GM23338 (cell line): ENCODE measurements around the gene HMHB1. TPM values are rescaled to one million over a fixed set of nuclear protein-coding genes. Genes with fewer than 3 reads are reported as not detected.

Experiments used
- ATAC-seq: fragments of 200-7000 bp; cut with Tn5 transposase; 3 replicates; pipeline ENCODE4 v1.9.1; 2020
- DNase-seq: peaks from one replicate; pipeline ENCODE4 v3.0.0-alpha.2; 2015; ENCODE audit warnings: low spot score
- H2AFZ ChIP-seq: fragments of 200-600 bp; sonication (generic); 2 replicates; pipeline ENCODE4 v1.8.0; 2016; ENCODE audit warnings: antibody characterized with exemption, mild to moderate bottlenecking, moderate library complexity
- H3F3A ChIP-seq: fragments of 200-600 bp; sonication (generic); replicated peaks from 2 replicates; pipeline ENCODE4 v1.8.0; 2017; ENCODE audit warnings: antibody characterized with exemption, mixed run types, low read depth
- H3K27ac ChIP-seq: fragments of 200-600 bp; sonication (generic); 2 replicates; pipeline ENCODE4 v1.6.1; 2016; ENCODE audit warnings: low read depth
- H3K27me3 ChIP-seq: fragments of 200-600 bp; sonication (generic); 2 replicates; pipeline ENCODE4 v1.8.0; 2016; ENCODE audit warnings: mild to moderate bottlenecking, mixed run types, moderate library complexity; ENCODE audit not compliant: insufficient read depth
- H3K36me3 ChIP-seq: fragments of 200-600 bp; sonication (generic); 2 replicates; pipeline ENCODE4 v1.8.0; 2016; ENCODE audit warnings: mild to moderate bottlenecking; ENCODE audit not compliant: insufficient read depth
- H3K4me1 ChIP-seq: fragments of 200-600 bp; sonication (generic); 2 replicates; pipeline ENCODE4 v1.8.0; 2016; ENCODE audit warnings: mild to moderate bottlenecking, moderate library complexity; ENCODE audit not compliant: insufficient read depth
- H3K4me2 ChIP-seq: fragments of 200-600 bp; sonication (generic); 2 replicates; pipeline ENCODE4 v1.7.1; 2017; ENCODE audit warnings: mixed run types
- H3K4me3 ChIP-seq: fragments of 200-600 bp; sonication (generic); 2 replicates; pipeline ENCODE4 v1.6.1; 2016; ENCODE audit warnings: mixed run types
- H3K79me2 ChIP-seq: fragments of 200-600 bp; sonication (generic); replicated peaks from 2 replicates; pipeline ENCODE4 v1.8.0; 2017; ENCODE audit warnings: mild to moderate bottlenecking; ENCODE audit not compliant: insufficient read depth
- H3K9me2 ChIP-seq: fragments of 200-600 bp; sonication (generic); 2 replicates; pipeline ENCODE4 v1.8.0; 2017; ENCODE audit not compliant: insufficient read depth
- H4K20me1 ChIP-seq: fragments of 200-600 bp; sonication (generic); replicated peaks from 2 replicates; pipeline ENCODE4 v1.8.0; 2017; ENCODE audit warnings: mild to moderate bottlenecking; ENCODE audit not compliant: insufficient read depth
- H3K27ac Mint-ChIP-seq: 2 replicates; pipeline ENCODE4 v1.8.0; 2020; ENCODE audit warnings: inconsistent platforms, mild to moderate bottlenecking, moderate library complexity, mixed read lengths
- H3K27me3 Mint-ChIP-seq: 3 replicates; pipeline ENCODE4 v1.8.0; 2022; ENCODE audit warnings: low read depth, mild to moderate bottlenecking, moderate library complexity, mixed read lengths, inconsistent platforms; ENCODE audit not compliant: insufficient read depth, poor library complexity
- H3K36me3 Mint-ChIP-seq: 3 replicates; pipeline ENCODE4 v1.8.0; 2021; ENCODE audit warnings: low read depth, mild to moderate bottlenecking, inconsistent platforms, moderate library complexity, mixed read lengths
- H3K4me1 Mint-ChIP-seq: 3 replicates; pipeline ENCODE4 v1.8.0; 2020; ENCODE audit warnings: mild to moderate bottlenecking, inconsistent platforms, mixed read lengths
- H3K4me3 Mint-ChIP-seq: 3 replicates; pipeline ENCODE4 v1.8.0; 2021; ENCODE audit warnings: moderate library complexity, mild to moderate bottlenecking, inconsistent platforms, mixed read lengths
- H3K9me3 Mint-ChIP-seq: 3 replicates; pipeline ENCODE4 v1.8.0; 2020; ENCODE audit warnings: moderate library complexity, mild to moderate bottlenecking, inconsistent platforms, mixed read lengths
- EZH2 ChIP-seq: fragments of 200-600 bp; sonication (generic); IDR thresholded peaks from one replicate; pipeline ENCODE4 v1.8.0; 2017; ENCODE audit warnings: antibody characterized with exemption, mild to moderate bottlenecking, low read depth; ENCODE audit not compliant: unreplicated experiment
- EZH2phosphoT487 ChIP-seq: fragments of 200-600 bp; sonication (generic); IDR thresholded peaks from one replicate; pipeline ENCODE4 v1.8.1; 2018; ENCODE audit warnings: antibody characterized with exemption; ENCODE audit not compliant: unreplicated experiment
- JUNB ChIP-seq: IDR thresholded peaks from one replicate; pipeline ENCODE4 v1.6.1; 2016; ENCODE audit warnings: antibody characterized with exemption; ENCODE audit not compliant: unreplicated experiment
- REST ChIP-seq: IDR thresholded peaks from one replicate; pipeline ENCODE4 v1.6.1; 2018; ENCODE audit warnings: antibody characterized with exemption; ENCODE audit not compliant: unreplicated experiment
- STAT1 ChIP-seq: IDR thresholded peaks from one replicate; pipeline ENCODE4 v1.6.1; 2016; ENCODE audit warnings: antibody characterized with exemption; ENCODE audit not compliant: unreplicated experiment
- ZNF114 ChIP-seq: fragments of 250-450 bp; sonication (Bioruptor Pico); IDR thresholded peaks from 2 replicates; pipeline ENCODE4 v1.5.0; 2020; ENCODE audit warnings: mild to moderate bottlenecking, moderate library complexity
- ZNF331 ChIP-seq: fragments of 250-450 bp; sonication (Bioruptor Pico); IDR thresholded peaks from 2 replicates; pipeline ENCODE4 v1.5.0; 2020; ENCODE audit warnings: low read depth, mild to moderate bottlenecking, moderate library complexity
- polyA plus RNA-seq: library from polyadenylated mRNA; unstranded; fragments of >200 nt; fragmentation: Nextera tagmentation; extraction: Ambion mirVana; gene quantifications from 2 replicates; pipeline ENCODE4 v1.2.1, GENCODE V29; 2016
- total RNA-seq: library from RNA; depleted of rRNA; stranded (reverse); fragments of >200 nt; shearing (Covaris generic); gene quantifications from 2 replicates; pipeline ENCODE4 v1.2.3, GENCODE V29; 2014
- TF ChIP-seq, protein P1 (sequence below), 2 experiments: fragments of 200-600 bp in 1 of 2; sonication (generic) in 1 of 2; conservative IDR thresholded peaks; 2 replicates each; pipeline versions ENCODE4 v1.5.1 to v1.6.1; 2016 to 2017; ENCODE audit warnings: antibody characterized with exemption in 2 of 2, low read depth in 2 of 2, mild to moderate bottlenecking in 2 of 2, moderate library complexity in 1 of 2
- TF ChIP-seq, protein P2 (sequence below): IDR thresholded peaks from 2 replicates; pipeline ENCODE4 v1.6.1; 2016; ENCODE audit warnings: antibody characterized with exemption

HMHB1 gene
- total and polyA plus RNA-seq, 2 experiments from 2014 or later = not detected

DNA sequence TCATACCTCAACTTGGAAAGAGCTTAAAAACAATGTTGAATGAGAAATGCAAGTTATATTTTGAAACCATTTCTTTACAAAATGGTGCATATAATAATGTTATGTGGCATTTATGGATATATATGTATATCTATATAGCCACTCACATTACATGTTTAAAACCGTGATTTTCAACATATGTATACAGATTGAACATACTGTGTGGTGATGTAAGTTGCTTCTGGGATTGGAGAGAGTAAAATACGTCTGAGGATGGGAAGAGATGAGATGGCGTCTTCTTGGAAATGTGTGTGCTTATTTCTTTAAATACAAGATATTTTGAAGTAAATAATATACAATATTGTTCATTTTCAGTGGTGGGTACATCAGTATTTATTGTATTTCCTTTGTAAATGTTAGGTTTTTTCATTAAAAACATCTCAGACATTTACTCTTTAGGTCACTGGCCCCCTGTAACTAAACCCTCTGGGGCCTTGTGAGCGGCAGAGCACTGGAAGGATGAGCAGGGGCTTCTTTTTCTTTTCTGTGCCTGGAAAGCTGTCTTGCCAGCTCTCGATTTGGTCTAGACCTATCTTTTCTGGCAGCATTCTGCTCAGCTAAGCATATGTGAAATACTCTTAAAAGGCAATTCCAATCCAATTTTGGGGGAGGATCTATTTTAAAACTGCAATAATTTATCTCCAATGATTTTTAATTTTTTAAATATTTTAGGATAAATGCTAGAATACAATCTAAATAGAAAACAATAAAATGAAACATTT lies 42.8 kb upstream of the HMHB1 start (continued):
- no peak for TF ChIP-seq REST
- no peak for TF ChIP-seq EZH2
- TF ChIP-seq, protein P1, sequence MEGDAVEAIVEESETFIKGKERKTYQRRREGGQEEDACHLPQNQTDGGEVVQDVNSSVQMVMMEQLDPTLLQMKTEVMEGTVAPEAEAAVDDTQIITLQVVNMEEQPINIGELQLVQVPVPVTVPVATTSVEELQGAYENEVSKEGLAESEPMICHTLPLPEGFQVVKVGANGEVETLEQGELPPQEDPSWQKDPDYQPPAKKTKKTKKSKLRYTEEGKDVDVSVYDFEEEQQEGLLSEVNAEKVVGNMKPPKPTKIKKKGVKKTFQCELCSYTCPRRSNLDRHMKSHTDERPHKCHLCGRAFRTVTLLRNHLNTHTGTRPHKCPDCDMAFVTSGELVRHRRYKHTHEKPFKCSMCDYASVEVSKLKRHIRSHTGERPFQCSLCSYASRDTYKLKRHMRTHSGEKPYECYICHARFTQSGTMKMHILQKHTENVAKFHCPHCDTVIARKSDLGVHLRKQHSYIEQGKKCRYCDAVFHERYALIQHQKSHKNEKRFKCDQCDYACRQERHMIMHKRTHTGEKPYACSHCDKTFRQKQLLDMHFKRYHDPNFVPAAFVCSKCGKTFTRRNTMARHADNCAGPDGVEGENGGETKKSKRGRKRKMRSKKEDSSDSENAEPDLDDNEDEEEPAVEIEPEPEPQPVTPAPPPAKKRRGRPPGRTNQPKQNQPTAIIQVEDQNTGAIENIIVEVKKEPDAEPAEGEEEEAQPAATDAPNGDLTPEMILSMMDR (conservative IDR thresholded peaks at IDR 0.05; ENCODE audit: low read depth in 2 of 2) = no peak
- no peak for TF ChIP-seq ZNF114
- no peak for TF ChIP-seq EZH2phosphoT487
- TF ChIP-seq STAT1 = no peak
- TF ChIP-seq ZNF331 (CRISPR knock-in tag) = no peak
- TF ChIP-seq, protein P2, sequence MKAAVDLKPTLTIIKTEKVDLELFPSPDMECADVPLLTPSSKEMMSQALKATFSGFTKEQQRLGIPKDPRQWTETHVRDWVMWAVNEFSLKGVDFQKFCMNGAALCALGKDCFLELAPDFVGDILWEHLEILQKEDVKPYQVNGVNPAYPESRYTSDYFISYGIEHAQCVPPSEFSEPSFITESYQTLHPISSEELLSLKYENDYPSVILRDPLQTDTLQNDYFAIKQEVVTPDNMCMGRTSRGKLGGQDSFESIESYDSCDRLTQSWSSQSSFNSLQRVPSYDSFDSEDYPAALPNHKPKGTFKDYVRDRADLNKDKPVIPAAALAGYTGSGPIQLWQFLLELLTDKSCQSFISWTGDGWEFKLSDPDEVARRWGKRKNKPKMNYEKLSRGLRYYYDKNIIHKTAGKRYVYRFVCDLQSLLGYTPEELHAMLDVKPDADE = no peak

DNA sequence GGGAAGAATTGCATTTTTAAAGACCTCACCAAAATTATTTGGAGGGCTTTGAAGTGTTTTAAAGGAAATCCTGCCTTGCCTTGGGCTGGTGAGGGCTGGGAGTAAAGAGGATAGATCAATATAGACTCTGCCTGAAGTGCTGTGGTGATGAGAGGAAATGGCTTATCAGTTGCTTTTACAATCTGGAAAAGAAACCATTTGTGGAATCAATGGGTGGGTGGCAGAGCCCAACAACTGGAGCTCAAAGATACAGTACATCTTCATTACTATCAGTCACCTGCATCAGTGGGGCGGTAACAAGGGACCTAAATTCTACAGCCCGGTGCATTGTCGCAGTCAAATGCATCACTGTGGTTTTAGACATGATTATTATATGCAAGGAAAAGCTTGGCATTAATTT lies 41.5 kb upstream of the HMHB1 start:
- H3K27ac Mint-ChIP-seq = no peak overlapping the region; the same call in 1 of the 2 replicates
- no peak overlapping the region for H3K4me3 Mint-ChIP-seq
- peaks cover 8% of the 10 kb centered on the region; the same call in 2 of the 3 replicates for H3K4me1 Mint-ChIP-seq
- Histone ChIP-seq H3K4me2 (no peak overlapping the region), H2AFZ (peak overlapping the region; percentile 80), H4K20me1 (no peaks in the 10 kb centered on the region), H3F3A (no peaks in the 10 kb centered on the region), H3K9me2 (no peaks in the 10 kb centered on the region), H3K79me2 (no peaks in the 10 kb centered on the region), H3K36me3 (no peaks in the 10 kb centered on the region), H3K27me3 (no peaks in the 10 kb centered on the region), H3K4me1 (no peaks in the 10 kb centered on the region), H3K4me3 (no peak overlapping the region), H3K27ac (no peak overlapping the region)
- DNase-seq = no peak
- H3K27me3 Mint-ChIP-seq = peaks cover 2% of the 10 kb centered on the region
- H3K9me3 Mint-ChIP-seq = no peaks in the 10 kb centered on the region
- no peaks in the 10 kb centered on the region for H3K36me3 Mint-ChIP-seq
- ATAC-seq = no peak
- TF ChIP-seq EZH2phosphoT487 (no peak), REST (no peak), JUNB (no peak)
